A549 (cell line): ENCODE results near the gene OTUD3. TPM values are rescaled to one million over a fixed set of nuclear protein-coding genes. Genes with fewer than 3 reads are reported as not detected.

Experiments
- ATAC-seq, 2 experiments: fragments of 200-7000 bp in 1 of 2; fragments of >200 bp in 1 of 2; cut with Nextera tagmentation in 1 of 2; cut with Tn5 transposase in 1 of 2; 3 replicates each; pipeline versions ENCODE4 v1.8.0 to v1.9.1; 2018 to 2020; ENCODE audit warnings: mild to moderate bottlenecking in 1 of 2, moderate library complexity in 1 of 2
- CTCF ChIA-PET: fragments of 300-600 bp; sonication (Branson Sonifier 250); formaldehyde crosslinking; extraction: SDS; loops from one replicate; lab custom pipeline; 2021; ENCODE audit warnings: antibody characterized with exemption, inconsistent platforms; lab: Yijun Ruan, JAX
- POLR2A ChIA-PET: fragments of 350-600 bp; formaldehyde crosslinking; extraction: SDS; loops from one replicate; lab custom pipeline; 2021; ENCODE audit warnings: antibody characterized with exemption, inconsistent platforms; lab: Yijun Ruan, JAX
- DNase-seq, 2 experiments: peaks; one replicate each; pipeline versions ENCODE4 v3.0.0 to v3.0.0-alpha.2; 2011 to 2016; ENCODE audit warnings: low read depth in 1 of 2, low spot score in 1 of 2
- FAIRE-seq: peaks from 2 replicates; lab custom pipeline; 2011; peaks lifted over from hg19 to GRCh38; lab: Jason Lieb, UNC
- H3K27ac ChIP-seq, 2 experiments: fragments of >200 bp; sonication (Bioruptor Twin); formaldehyde crosslinking; 3 replicates each; pipeline ENCODE4 v1.5.1; 2016 to 2017
- H3K4me1 ChIP-seq: fragments of >200 bp; sonication (Bioruptor Twin); formaldehyde crosslinking; 3 replicates; pipeline ENCODE4 v1.6.1; 2016
- H3K4me2 ChIP-seq: fragments of >200 bp; sonication (Bioruptor Twin); formaldehyde crosslinking; 3 replicates; pipeline ENCODE4 v1.6.1; 2016
- H3K4me3 ChIP-seq: fragments of >200 bp; sonication (Bioruptor Twin); formaldehyde crosslinking; 3 replicates; pipeline ENCODE4 v1.5.1; 2016
- H3K9me3 ChIP-seq: fragments of >200 bp; sonication (Bioruptor Twin); formaldehyde crosslinking; 3 replicates; pipeline ENCODE4 v1.6.1; 2016
- BHLHE40 ChIP-seq: IDR thresholded peaks from 2 replicates; pipeline ENCODE4 v1.6.1; 2012; ENCODE audit warnings: low read depth, low read length, inconsistent platforms
- CBX2 ChIP-seq: fragments of 200-600 bp; sonication (generic); IDR thresholded peaks from 2 replicates; pipeline ENCODE4 v1.6.1; 2016; ENCODE audit warnings: low read depth, mild to moderate bottlenecking, borderline replicate concordance
- CBX8 ChIP-seq: fragments of 200-600 bp; sonication (generic); IDR thresholded peaks from 2 replicates; pipeline ENCODE4 v1.6.1; 2016
- ESRRA ChIP-seq: fragments of 150-350 bp; IDR thresholded peaks from 2 replicates; pipeline ENCODE4 v1.6.1; 2014; ENCODE audit warnings: mild to moderate bottlenecking, low read length, borderline replicate concordance
- FOSB ChIP-seq: fragments of 250-450 bp; sonication (Bioruptor Pico); IDR thresholded peaks from 2 replicates; pipeline ENCODE4 v1.5.0; 2020; ENCODE audit warnings: mild to moderate bottlenecking, moderate library complexity
- FOSL2 ChIP-seq, 2 experiments: fragments of 450-650 bp in 1 of 2; fragments of >200 bp in 1 of 2; sonication (Bioruptor Twin) in 1 of 2; formaldehyde crosslinking; IDR thresholded peaks; 2 replicates each; pipeline versions ENCODE4 v1.5.0 to v1.6.1; 2016 to 2020; ENCODE audit warnings: mild to moderate bottlenecking in 1 of 2, moderate library complexity in 1 of 2
- HMGXB4 ChIP-seq: fragments of 250-450 bp; sonication (Bioruptor Pico); IDR thresholded peaks from 2 replicates; pipeline ENCODE4 v1.5.0; 2021; ENCODE audit warnings: mild to moderate bottlenecking, moderate library complexity, borderline replicate concordance
- HOXA7 ChIP-seq: fragments of 250-450 bp; sonication (Bioruptor Pico); IDR thresholded peaks from 2 replicates; pipeline ENCODE4 v1.5.0; 2020; ENCODE audit warnings: mild to moderate bottlenecking, moderate library complexity
- HOXB13 ChIP-seq: fragments of 250-450 bp; sonication (Bioruptor Pico); IDR thresholded peaks from 2 replicates; pipeline ENCODE4 v1.5.0; 2020; ENCODE audit warnings: low read depth, mild to moderate bottlenecking, moderate library complexity
- HOXB5 ChIP-seq: fragments of 250-450 bp; sonication (Bioruptor Pico); IDR thresholded peaks from 2 replicates; pipeline ENCODE4 v1.5.0; 2020; ENCODE audit warnings: mild to moderate bottlenecking, moderate library complexity
- JUNB ChIP-seq: fragments of >200 bp; sonication (Bioruptor Twin); formaldehyde crosslinking; IDR thresholded peaks from 2 replicates; pipeline ENCODE4 v1.6.1; 2016
- KDM1A ChIP-seq: fragments of 200-600 bp; sonication (generic); IDR thresholded peaks from 2 replicates; pipeline ENCODE4 v1.6.1; 2016; ENCODE audit warnings: low read depth, mild to moderate bottlenecking
- MAFK ChIP-seq: fragments of 450-650 bp; IDR thresholded peaks from 2 replicates; pipeline ENCODE4 v1.6.1; 2014; ENCODE audit not compliant: partially characterized antibody
- NPAS2 ChIP-seq: fragments of 250-450 bp; sonication (Bioruptor Pico); IDR thresholded peaks from 2 replicates; pipeline ENCODE4 v1.8.0; 2022; ENCODE audit warnings: mild to moderate bottlenecking, moderate library complexity, borderline replicate concordance
- NR3C1 ChIP-seq: fragments of >200 bp; sonication (Bioruptor Twin); formaldehyde crosslinking; IDR thresholded peaks from 3 replicates; pipeline ENCODE4 v1.6.1; 2017
- PHF8 ChIP-seq: fragments of 200-600 bp; sonication (generic); IDR thresholded peaks from 2 replicates; pipeline ENCODE4 v1.6.1; 2016; ENCODE audit warnings: low read depth, mild to moderate bottlenecking, antibody characterized with exemption, moderate library complexity, borderline replicate concordance
- POLR2AphosphoS2 ChIP-seq: conservative IDR thresholded peaks from 2 replicates; pipeline ENCODE4 v1.6.1; 2012; ENCODE audit warnings: low read length, improper control_type of control experiment, inconsistent platforms
- REST ChIP-seq: fragments of 200-600 bp; sonication (generic); IDR thresholded peaks from 2 replicates; pipeline ENCODE4 v1.6.1; 2016; ENCODE audit warnings: antibody characterized with exemption, mild to moderate bottlenecking, moderate library complexity
- USF2 ChIP-seq: fragments of 450-650 bp; IDR thresholded peaks from 2 replicates; pipeline ENCODE4 v1.6.1; 2014; ENCODE audit warnings: antibody characterized with exemption
- ZC3H11A ChIP-seq: fragments of 450-650 bp; IDR thresholded peaks from 2 replicates; pipeline ENCODE4 v1.6.1; 2014; ENCODE audit warnings: antibody characterized with exemption, mild to moderate bottlenecking
- ZNF302 ChIP-seq: fragments of 250-450 bp; sonication (Bioruptor Pico); IDR thresholded peaks from 2 replicates; pipeline ENCODE4 v1.9.0; 2021; ENCODE audit warnings: inconsistent platforms, mild to moderate bottlenecking, moderate library complexity
- WGBS: methylation state at CpG from one replicate; pipeline ENCODE4 v1.1.6; 2017; ENCODE audit errors: missing lambda C conversion rate; 5-methylcytosine and 5-hydroxymethylcytosine counted together
- polyA plus RNA-seq, 4 experiments: library from polyadenylated mRNA; depleted of rRNA in 3 of 4; stranded (reverse); fragments of >200 nt; fragmentation: RNase III in 1 of 4; extraction: RNeasy Plus Mini Kit Qiagen cat#74134 plus additional on column Dnase treatment in 1 of 4; gene quantifications; 2 replicates in 3 of 4; 3 replicates in 1 of 4; pipeline ENCODE4 v1.2.3, GENCODE V29; 2011 to 2017

Gene OTUD3
- polyA plus RNA-seq, 2 of the 4 experiments (the other 2 are of a cell fraction) = 3.5 to 4.9 TPM

- no peaks in the 10 kb centered on the region for H3K4me1 ChIP-seq
- no peak for ATAC-seq
- CTCF ChIA-PET = interaction anchor here (1.2 to 2.1 kb wide), 3 partner anchors 10 to 283 kb away, joined by 3 to 7 read pairs (median 4); no protein-coding TSS in a partner anchor
- no peak for FAIRE-seq
- no peak for DNase-seq
- no peak overlapping the region for H3K27ac ChIP-seq
- no peak overlapping the region for H3K4me3 ChIP-seq
- no peak for TF ChIP-seq JUNB
- TF ChIP-seq USF2 = no peak
- TF ChIP-seq HOXA7 = no peak
- no peak for TF ChIP-seq HMGXB4 (CRISPR knock-in tag)
- no peak for TF ChIP-seq POLR2AphosphoS2
- TF ChIP-seq CBX2 = no peak
- no peak for TF ChIP-seq PHF8
- no peak for TF ChIP-seq FOSB
- no peak for TF ChIP-seq ZNF302 (CRISPR knock-in tag)
- no peak for TF ChIP-seq HOXB5 (CRISPR knock-in tag)
- TF ChIP-seq CBX8 = no peak
- no peak for TF ChIP-seq NPAS2
- TF ChIP-seq KDM1A = no peak
- TF ChIP-seq ZC3H11A = no peak
- TF ChIP-seq REST = no peak
- TF ChIP-seq ESRRA = no peak
- no peak for TF ChIP-seq FOSL2 (IDR thresholded peaks at IDR 0.05)
- TF ChIP-seq FOSL2 (CRISPR knock-in tag; IDR thresholded peaks at IDR 0.05) = no peak
- TF ChIP-seq MAFK = no peak
- no peak for TF ChIP-seq HOXB13 (CRISPR knock-in tag)
- TF ChIP-seq BHLHE40 = no peak
- WGBS = 60% methylated on average over 5 of the region's 5 CpGs
- no peaks in the 10 kb centered on the region for H3K9me3 ChIP-seq
- POLR2A ChIA-PET = no interaction called here
- no peak overlapping the region for H3K4me2 ChIP-seq
These were observed 12.3 kb upstream of the OTUD3 start for GRCh38 chr1:19869929-19870328.

- POLR2A ChIA-PET = interaction anchor here (1.0 kb wide), 1 partner anchor 10 kb away, joined by 4 read pairs; the partner anchor contains the start of gene OTUD3
- Histone ChIP-seq H3K9me3 (no peaks in the 10 kb centered on the region), H3K4me3 (no peak overlapping the region), H3K4me2 (no peak overlapping the region), H3K27ac (no peak overlapping the region), H3K4me1 (no peaks in the 10 kb centered on the region)
- WGBS = 22% methylated on average over 7 of the region's 7 CpGs
- TF ChIP-seq NR3C1 (no peak), HOXB5 (CRISPR knock-in tag) (no peak)
- DNase-seq = peak in 1 of 2 experiments; percentile 40
- ATAC-seq = peak in 1 of 2 experiments; percentile 34; a peak in 2 of 6 replicates
- no peak for FAIRE-seq
- CTCF ChIA-PET = interaction anchor here (1.1 to 1.4 kb wide), 2 partner anchors 10 to 111 kb away, joined by 5 read pairs; partner anchors contain the start of gene OTUD3
These were observed 10.0 kb upstream of the OTUD3 start for GRCh38 chr1:19872190-19872589.
